Left lung (tissue), 10 donors: ENCODE results near the gene TRPV4. TPM values are rescaled to one million over a fixed set of nuclear protein-coding genes. Genes with fewer than 3 reads are reported as not detected.

Experiments used
- ATAC-seq: fragments of 200-7000 bp; cut with Tn5 transposase; one replicate; pipeline ENCODE4 v1.9.1; 2020; ENCODE audit warnings: moderate library complexity
- DNase-seq, 4 donors: peaks; one replicate each; pipeline ENCODE4 v3.0.0-alpha.2; 2013 to 2020
- H3K27ac ChIP-seq, 2 donors: fragments of 200-600 bp; sonication (generic) in 1 of 2; one replicate each; pipeline versions ENCODE4 v1.5.0 to v1.8.0; 2020 to 2021
- H3K27me3 ChIP-seq, 2 donors: fragments of 200-600 bp; sonication (generic) in 1 of 2; one replicate each; pipeline versions ENCODE4 v1.5.0 to v1.8.0; 2020 to 2021
- H3K36me3 ChIP-seq, 2 donors: fragments of 200-600 bp; sonication (generic) in 1 of 2; one replicate each; pipeline versions ENCODE4 v1.5.0 to v1.8.0; 2020 to 2021
- H3K4me1 ChIP-seq, 2 donors: fragments of 200-600 bp; one replicate each; pipeline ENCODE4 v1.8.0; 2021
- H3K4me3 ChIP-seq, 2 donors: fragments of 200-600 bp; sonication (generic) in 1 of 2; one replicate each; pipeline versions ENCODE4 v1.5.0 to v1.8.0; 2020 to 2021; ENCODE audit warnings: mild to moderate bottlenecking in 1 of 2
- H3K9me3 ChIP-seq, 2 donors: fragments of 200-600 bp; sonication (generic) in 1 of 2; one replicate each; pipeline versions ENCODE4 v1.5.0 to v1.8.0; 2020 to 2021
- intact Hi-C, 2 donors: fragments of 100-400 bp; cut with DNase I; formaldehyde crosslinking; loops; one replicate each; pipeline versions ENCODE4 v1.11.2 to v1.14.2; 2022
- polyA plus RNA-seq, 6 donors: library from polyadenylated mRNA; unstranded; fragments of 120-200 nt; gene quantifications; one replicate each; pipeline ENCODE4 v1.2.1, GENCODE V29; 2013; ENCODE audit not compliant: insufficient read length in 6 of 6
- total RNA-seq, 2 donors: library from RNA; stranded (reverse); fragmentation: NEBNext Ultra II Directional; extraction: Animal tissue kit (Norgen Biotek cat#: 25700); gene quantifications; one replicate each; pipeline ENCODE4 v1.2.1, GENCODE V29; 2021
- TF ChIP-seq, protein P1 (sequence below), 2 donors: fragments of 200-600 bp; sonication (generic) in 1 of 2; IDR thresholded peaks; one replicate each; pipeline versions ENCODE4 v1.5.0 to v1.8.0; 2021; ENCODE audit warnings: antibody characterized with exemption in 2 of 2
- donor health status: DM: no; HTN: yes; CAD: no.
- donor health status: DM: no; HTN: no; CAD: no.

The TRPV4 gene
- total and polyA plus RNA-seq, 8 donors, result 2.2 to 3.7 (median 3.2) TPM

DNA sequence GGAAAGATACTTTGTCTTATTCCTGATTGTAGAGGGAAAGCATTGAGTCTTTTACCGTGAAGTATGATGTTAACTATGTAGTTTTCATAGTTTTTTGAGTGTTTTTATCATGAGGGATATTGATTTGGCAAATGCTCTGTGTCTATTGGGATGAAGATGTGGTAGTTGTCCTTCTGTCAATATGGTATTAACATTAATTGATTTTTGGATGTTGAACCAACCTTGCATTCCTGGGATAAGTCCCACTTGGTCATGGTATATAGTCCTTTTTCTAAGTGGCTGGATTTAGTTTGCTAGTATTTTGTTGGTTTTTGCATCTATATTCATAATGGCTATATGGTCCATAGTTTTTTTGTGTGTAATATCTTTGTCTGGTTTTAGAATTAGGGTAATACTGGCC, 76.7 kb downstream of the TRPV4 start:
- intact Hi-C loops, result no loop called here
- peaks cover 0 to 18% of the 10 kb centered on the region in 2 donors for H3K9me3 ChIP-seq
- no peaks in the 10 kb centered on the region for H3K36me3 ChIP-seq
- no peak for ATAC-seq
- TF ChIP-seq, protein P1, sequence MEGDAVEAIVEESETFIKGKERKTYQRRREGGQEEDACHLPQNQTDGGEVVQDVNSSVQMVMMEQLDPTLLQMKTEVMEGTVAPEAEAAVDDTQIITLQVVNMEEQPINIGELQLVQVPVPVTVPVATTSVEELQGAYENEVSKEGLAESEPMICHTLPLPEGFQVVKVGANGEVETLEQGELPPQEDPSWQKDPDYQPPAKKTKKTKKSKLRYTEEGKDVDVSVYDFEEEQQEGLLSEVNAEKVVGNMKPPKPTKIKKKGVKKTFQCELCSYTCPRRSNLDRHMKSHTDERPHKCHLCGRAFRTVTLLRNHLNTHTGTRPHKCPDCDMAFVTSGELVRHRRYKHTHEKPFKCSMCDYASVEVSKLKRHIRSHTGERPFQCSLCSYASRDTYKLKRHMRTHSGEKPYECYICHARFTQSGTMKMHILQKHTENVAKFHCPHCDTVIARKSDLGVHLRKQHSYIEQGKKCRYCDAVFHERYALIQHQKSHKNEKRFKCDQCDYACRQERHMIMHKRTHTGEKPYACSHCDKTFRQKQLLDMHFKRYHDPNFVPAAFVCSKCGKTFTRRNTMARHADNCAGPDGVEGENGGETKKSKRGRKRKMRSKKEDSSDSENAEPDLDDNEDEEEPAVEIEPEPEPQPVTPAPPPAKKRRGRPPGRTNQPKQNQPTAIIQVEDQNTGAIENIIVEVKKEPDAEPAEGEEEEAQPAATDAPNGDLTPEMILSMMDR (IDR thresholded peaks at IDR 0.05), result no peak
- H3K27me3 ChIP-seq, result no peaks in the 10 kb centered on the region
- no peak overlapping the region for H3K4me3 ChIP-seq
- H3K4me1 ChIP-seq, result peaks cover 0 to 16% of the 10 kb centered on the region in 2 donors
- DNase-seq, result no peak
- no peak overlapping the region for H3K27ac ChIP-seq

DNA sequence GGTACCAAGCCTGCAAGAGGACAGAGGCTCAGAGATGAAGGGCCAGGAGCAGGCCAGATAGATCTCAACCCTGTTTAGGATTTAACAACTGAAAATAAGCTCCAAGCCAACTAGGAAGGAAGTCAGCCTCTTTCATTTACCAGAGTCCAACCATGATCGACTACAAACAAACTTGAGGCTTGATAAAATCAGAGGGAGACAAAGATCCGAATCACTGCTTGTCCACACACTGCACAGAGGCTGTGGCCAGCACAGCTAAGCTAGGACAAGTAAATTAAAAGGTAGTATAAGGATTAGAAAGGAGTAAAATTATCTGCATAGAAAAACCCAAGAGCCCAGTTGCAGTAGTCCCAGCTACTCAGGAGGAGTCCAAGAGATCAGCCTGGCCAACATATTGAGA, 79.2 kb downstream of the TRPV4 start:
- H3K27ac ChIP-seq, result no peak overlapping the region
- no peaks in the 10 kb centered on the region for H3K27me3 ChIP-seq
- H3K4me3 ChIP-seq, result no peak overlapping the region
- TF ChIP-seq, protein P1 (IDR thresholded peaks at IDR 0.05), result no peak
- H3K4me1 ChIP-seq, result no peaks in the 10 kb centered on the region
- H3K9me3 ChIP-seq, result peaks cover 0 to 18% of the 10 kb centered on the region in 2 donors
- no peaks in the 10 kb centered on the region for H3K36me3 ChIP-seq
- intact Hi-C loops, result no loop called here
- no peak for DNase-seq
- no peak for ATAC-seq

DNA sequence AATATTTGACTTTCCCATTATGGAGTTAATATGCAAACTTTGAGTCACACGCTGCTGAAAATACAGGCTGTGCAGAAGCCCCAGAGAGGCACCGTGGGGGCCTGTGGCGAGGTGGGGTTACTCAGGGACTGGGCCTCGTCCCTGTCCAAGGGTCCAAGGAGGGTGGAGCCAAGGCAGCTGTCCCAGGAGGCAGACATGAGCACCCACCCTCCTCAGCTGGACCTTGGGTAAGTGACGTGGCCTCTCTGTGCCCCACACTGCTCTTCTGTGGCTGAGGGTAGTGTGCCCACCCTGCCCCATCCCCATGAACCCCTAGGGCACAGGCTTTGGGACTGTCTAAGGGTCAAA, 80.2 kb downstream of the TRPV4 start:
- no peaks in the 10 kb centered on the region for H3K27me3 ChIP-seq
- no peak overlapping the region for H3K27ac ChIP-seq
- H3K4me1 ChIP-seq, result no peaks in the 10 kb centered on the region
- ATAC-seq (no peak), DNase-seq (no peak)
- peaks cover 0 to 18% of the 10 kb centered on the region in 2 donors for H3K9me3 ChIP-seq
- TF ChIP-seq, protein P1 (IDR thresholded peaks at IDR 0.05), result no peak
- no peaks in the 10 kb centered on the region for H3K36me3 ChIP-seq
- H3K4me3 ChIP-seq, result no peak overlapping the region
- intact Hi-C loops, result no loop called here

DNA sequence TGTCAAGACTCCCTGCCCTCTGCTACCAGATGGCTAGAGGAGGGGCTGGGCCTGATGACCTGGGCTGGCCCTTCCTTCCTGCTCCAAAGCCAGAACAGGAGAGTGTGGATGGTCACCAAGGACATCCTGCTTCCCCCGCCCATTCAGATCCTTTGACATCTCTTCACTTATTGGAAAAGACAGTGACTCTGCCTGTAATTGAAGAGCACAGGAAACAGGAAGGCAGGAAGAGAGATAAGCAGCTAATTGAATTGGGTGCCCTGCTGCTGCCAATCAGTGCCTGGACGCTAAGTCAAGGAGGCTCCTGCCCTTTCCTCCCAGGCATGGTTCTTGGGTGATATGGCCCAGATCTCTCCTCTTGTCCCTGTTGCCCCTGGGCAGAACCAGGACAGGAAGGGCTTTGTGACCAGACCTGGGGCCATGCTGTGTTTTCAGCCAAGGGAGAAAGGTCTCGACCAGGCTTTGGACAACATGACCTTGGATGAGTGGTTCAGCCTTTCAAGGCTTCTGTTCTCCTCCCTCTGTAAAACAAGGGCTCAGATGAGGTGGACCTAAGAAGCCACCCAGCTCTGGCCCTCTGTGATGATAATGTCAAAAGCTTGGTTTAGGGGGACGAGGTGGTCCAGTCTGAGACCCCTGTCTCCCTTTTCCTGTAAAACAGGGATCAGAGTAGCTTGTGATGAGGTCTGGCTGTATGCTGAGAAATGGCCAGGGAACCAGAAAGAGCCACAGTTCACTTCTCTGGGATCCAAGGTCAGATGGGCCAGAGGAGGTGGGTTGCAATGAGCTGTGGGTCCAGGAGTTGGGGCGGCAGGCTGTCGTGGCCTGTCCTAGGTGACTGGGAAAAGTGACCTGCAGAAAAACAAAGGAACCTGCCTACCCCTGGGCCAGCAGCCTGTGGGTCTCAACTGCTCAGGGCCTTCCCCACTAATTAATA, 80.8 kb downstream of the TRPV4 start:
- no peak for ATAC-seq
- Histone ChIP-seq H3K9me3 (peaks cover 0 to 17% of the 10 kb centered on the region in 2 donors), H3K4me3 (no peak overlapping the region), H3K27ac (no peak overlapping the region), H3K36me3 (no peaks in the 10 kb centered on the region), H3K4me1 (no peaks in the 10 kb centered on the region), H3K27me3 (no peaks in the 10 kb centered on the region)
- DNase-seq, result peak in 1 of 4 donors; percentile 15
- intact Hi-C loops, result no loop called here
- TF ChIP-seq, protein P1 (IDR thresholded peaks at IDR 0.05), result no peak

DNA sequence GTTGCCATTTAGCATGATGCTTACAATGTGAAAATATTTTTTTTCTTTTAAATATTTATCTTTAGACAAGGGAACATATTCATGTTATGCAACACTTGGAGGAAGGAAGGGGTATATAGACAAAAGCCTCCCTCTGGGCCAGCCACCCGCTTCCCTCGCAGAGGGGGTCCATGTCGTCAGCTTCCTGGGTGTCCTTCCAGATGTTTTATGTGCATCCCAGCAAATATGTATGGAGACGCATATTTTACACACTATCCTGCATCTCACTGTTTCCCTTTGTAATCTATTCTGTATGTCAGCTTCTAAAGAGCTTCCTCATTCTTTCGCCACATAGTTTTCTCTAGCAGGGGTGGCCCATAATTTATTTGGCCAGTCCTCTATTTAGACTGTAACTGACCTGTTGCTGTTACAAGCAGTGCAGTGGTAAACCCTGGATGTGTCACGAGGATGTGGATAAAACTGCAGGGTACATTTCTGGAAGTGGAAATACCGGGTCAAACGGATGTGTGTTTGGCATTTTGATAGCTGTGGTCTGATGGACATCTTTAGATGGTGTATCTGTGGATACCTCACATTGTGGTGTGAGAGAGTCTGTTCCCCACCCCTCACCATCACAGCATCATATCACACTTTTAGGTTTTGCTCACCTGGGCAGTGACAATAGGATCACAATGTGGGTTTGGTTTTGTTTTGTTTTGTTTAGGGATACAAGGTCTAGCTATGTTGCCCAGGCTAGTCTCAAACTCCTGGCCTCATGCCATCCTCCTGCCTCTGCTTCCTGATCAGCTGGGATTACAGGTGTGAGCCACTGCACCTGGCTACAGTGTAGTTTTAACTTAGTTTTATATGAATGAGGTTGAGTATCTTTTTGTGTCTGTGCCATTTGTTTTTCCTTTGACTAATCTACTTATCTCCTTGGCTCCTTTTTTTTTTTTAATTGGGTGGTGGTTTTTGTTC, 87.9 kb downstream of the TRPV4 start:
- peak; percentile 8 to 86 (median 38) for DNase-seq
- intact Hi-C loops, result no loop called here
- H3K27ac ChIP-seq, result no peak overlapping the region

More for the DNA sequence above, 87.9 kb downstream of the TRPV4 start:
- Histone ChIP-seq H3K36me3 (no peaks in the 10 kb centered on the region), H3K27me3 (no peaks in the 10 kb centered on the region), H3K4me3 (no peak overlapping the region), H3K9me3 (no peaks in the 10 kb centered on the region), H3K4me1 (no peaks in the 10 kb centered on the region)
- no peak for ATAC-seq
- TF ChIP-seq, protein P1 (IDR thresholded peaks at IDR 0.05), result no peak
